Stimulated activated CD4-positive, alpha-beta T cell treated with anti-CD3 and anti-CD28 coated beads, Interleukin-2, amount 100 ng/mL, for 24 hours (primary cell): Measurements from ENCODE around the gene CNIH3.
"Not testable (repeated sequence)": the region's sequence is repeated elsewhere in the genome, so short reads cannot be mapped to it uniquely, and the experiment has no call there.

Source experiments
- DNase-seq, 2 donors: peaks; one replicate each; pipeline ENCODE4 v3.0.0-alpha.2; 2020

The CNIH3 gene

GRCh38 chr1:224615861-224616755, at the start of gene CNIH3:
TSS of gene CNIH3 (plus strand) at chr1:224616317. CDS start at chr1:224617175, 858 bp downstream.
- DNase-seq: peak; percentile 26 to 54

GRCh38 chr1:224566492-224566891, 49.6 kb upstream of the CNIH3 start:
- not testable (repeated sequence) for DNase-seq

GRCh38 chr1:224569276-224569675, 46.8 kb upstream of the CNIH3 start:
- DNase-seq: no peak

GRCh38 chr1:224571975-224572374, 44.1 kb upstream of the CNIH3 start:
- not testable (repeated sequence) for DNase-seq

GRCh38 chr1:224579526-224579925, 36.6 kb upstream of the CNIH3 start:
- DNase-seq: no peak

- DNase-seq: no peak
Measured at GRCh38 chr1:224580006-224580405, 36.1 kb upstream of the CNIH3 start.

- DNase-seq: no peak
Measured at GRCh38 chr1:224582041-224582440, 34.1 kb upstream of the CNIH3 start.

- DNase-seq: no peak
Measured at GRCh38 chr1:224583774-224584173, 32.3 kb upstream of the CNIH3 start.

- DNase-seq: no peak
Measured at GRCh38 chr1:224585051-224585450, 31.1 kb upstream of the CNIH3 start.

GRCh38 chr1:224587051-224587450, 29.1 kb upstream of the CNIH3 start:
- DNase-seq: no peak

GRCh38 chr1:224588515-224588914, 27.6 kb upstream of the CNIH3 start:
- DNase-seq: no peak

- no peak for DNase-seq
Measured at GRCh38 chr1:224589006-224589405, 27.1 kb upstream of the CNIH3 start.

GRCh38 chr1:224591326-224591725, 24.8 kb upstream of the CNIH3 start:
- DNase-seq: no peak

- no peak for DNase-seq
Measured at GRCh38 chr1:224592636-224593582, 23.2 kb upstream of the CNIH3 start.

- no peak for DNase-seq
Measured at GRCh38 chr1:224594360-224594759, 21.8 kb upstream of the CNIH3 start.

GRCh38 chr1:224594851-224595250, 21.3 kb upstream of the CNIH3 start:
- no peak for DNase-seq

- no peak for DNase-seq
Measured at GRCh38 chr1:224605482-224606181, 10.5 kb upstream of the CNIH3 start.

- no peak for DNase-seq
Measured at GRCh38 chr1:224607188-224608148, 8.6 kb upstream of the CNIH3 start.

GRCh38 chr1:224609333-224609732, 6.8 kb upstream of the CNIH3 start:
- DNase-seq: no peak

GRCh38 chr1:224612246-224612645, 3.9 kb upstream of the CNIH3 start:
- no peak for DNase-seq

- DNase-seq: no peak
Measured at GRCh38 chr1:224613486-224613885, 2.6 kb upstream of the CNIH3 start.
